Esophagus muscularis mucosa (tissue), 4 donors: ENCODE measurements around the gene VEPH1. TPM values are rescaled to one million over a fixed set of nuclear protein-coding genes. Genes with fewer than 3 reads are reported as not detected.

Experiments used
- DNase-seq: peaks from one replicate; pipeline ENCODE4 v3.0.0-alpha.2; 2017; ENCODE audit errors: extremely low spot score
- H3K27ac ChIP-seq, 4 donors: fragments of 200-600 bp; sonication (generic); replicated peaks in 1 of 4; 1 replicate in 3 of 4; 2 replicates in 1 of 4; pipeline ENCODE4 v1.5.1; 2016 to 2019; ENCODE audit warnings: mild to moderate bottlenecking in 1 of 4
- H3K27me3 ChIP-seq, 4 donors: fragments of 200-600 bp; sonication (generic); one replicate each; pipeline versions ENCODE4 v1.5.1 to v1.6.0; 2016 to 2019
- H3K36me3 ChIP-seq, 4 donors: fragments of 200-600 bp; sonication (generic); one replicate each; pipeline ENCODE4 v1.5.1; 2016 to 2019
- H3K4me1 ChIP-seq, 4 donors: fragments of 200-600 bp; sonication (generic); one replicate each; pipeline ENCODE4 v1.5.1; 2016 to 2019
- H3K4me3 ChIP-seq, 4 donors: fragments of 200-600 bp; sonication (generic); 1 replicate in 2 of 4; 2 replicates in 2 of 4; pipeline ENCODE4 v1.5.1; 2016 to 2019; ENCODE audit warnings: mild to moderate bottlenecking in 4 of 4, moderate library complexity in 1 of 4
- H3K9me3 ChIP-seq, 4 donors: fragments of 200-600 bp; sonication (generic); 1 replicate in 3 of 4; 2 replicates in 1 of 4; pipeline ENCODE4 v1.5.1; 2016 to 2019
- CTCF ChIP-seq, 3 experiments: fragments of 200-600 bp in 2 of 3; fragments of 450-650 bp in 1 of 3; sonication (generic) in 2 of 3; IDR thresholded peaks; one replicate each; pipeline ENCODE4 v1.5.1; 2017 to 2019; ENCODE audit warnings: antibody characterized with exemption in 3 of 3, mild to moderate bottlenecking in 2 of 3, moderate library complexity in 1 of 3
- EP300 ChIP-seq: sonication (generic); formaldehyde crosslinking; IDR thresholded peaks from one replicate; pipeline ENCODE4 v1.6.1; 2017; ENCODE audit warnings: antibody characterized with exemption
- POLR2A ChIP-seq: fragments of 450-650 bp; IDR thresholded peaks from one replicate; pipeline ENCODE4 v1.6.1; 2017; ENCODE audit warnings: antibody characterized with exemption, moderate library complexity, mild to moderate bottlenecking, low read depth
- POLR2AphosphoS5 ChIP-seq, 2 donors: sonication (generic); formaldehyde crosslinking; IDR thresholded peaks; one replicate each; pipeline ENCODE4 v1.6.1; 2017; ENCODE audit warnings: antibody characterized with exemption in 2 of 2
- WGBS: methylation state at CpG from one replicate; pipeline ENCODE4 v1.1.5; 2018; 5-methylcytosine and 5-hydroxymethylcytosine counted together
- intact Hi-C: fragments of 100-400 bp; cut with DNase I; formaldehyde crosslinking; loops from one replicate; pipeline ENCODE4 v1.15.1; 2023
- total RNA-seq, 4 donors: library from RNA; depleted of rRNA; stranded (reverse); fragments of >200 nt; gene quantifications; one replicate each; pipeline versions ENCODE4 v1.1.0 to v1.2.1, GENCODE V29; 2016

Gene VEPH1
- total RNA-seq, 4 donors from 2014 or later = 0.23 to 1.2 (median 0.52) TPM; not detected in 1

DNA sequence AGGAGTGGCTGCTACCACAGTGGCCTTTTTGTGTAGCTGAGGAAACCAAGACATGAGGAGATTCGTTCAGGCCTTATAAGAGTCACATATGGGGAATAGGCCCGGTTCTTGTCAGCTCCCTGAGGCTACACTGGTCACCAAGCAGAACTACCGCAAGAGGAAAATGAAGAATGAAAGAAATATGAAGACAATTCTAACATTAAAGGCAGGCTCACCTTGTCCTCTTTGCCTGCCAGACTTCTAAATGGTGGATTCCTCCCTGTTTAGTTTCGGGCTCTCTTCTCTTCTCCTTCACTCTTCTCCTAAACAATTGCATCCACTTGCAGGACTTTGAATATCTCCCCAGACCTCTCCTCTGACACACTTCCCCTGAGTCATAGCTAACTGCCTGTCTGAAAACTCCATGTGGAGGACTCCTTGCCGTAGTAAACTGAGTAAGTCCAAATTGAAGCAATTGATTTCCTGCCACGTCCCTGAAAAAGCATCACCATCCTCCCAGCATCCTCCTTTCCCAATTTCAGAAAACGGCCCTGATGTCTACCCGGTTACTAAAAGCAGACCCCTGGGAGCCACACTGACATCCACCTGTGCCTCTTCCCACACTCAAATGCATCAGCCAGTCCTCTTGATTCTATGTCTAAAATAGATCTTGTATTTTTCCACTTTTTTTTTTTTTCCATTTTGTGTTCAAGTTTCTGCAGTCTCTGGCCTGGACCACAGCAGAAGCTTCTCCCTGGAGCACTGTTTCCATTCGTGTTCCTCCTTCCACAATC, 30.3 kb upstream of the VEPH1 start:
- DNase-seq = no peak
- Histone ChIP-seq H3K4me1 (peaks cover 0 to 3% (median 0%) of the 10 kb centered on the region in 4 donors), H3K36me3 (no peaks in the 10 kb centered on the region), H3K9me3 (no peaks in the 10 kb centered on the region), H3K27ac (no peak overlapping the region), H3K4me3 (no peak overlapping the region), H3K27me3 (no peaks in the 10 kb centered on the region)
- intact Hi-C loops = loop anchor here (2.0 kb wide), 1 partner anchor 41 kb away; no protein-coding TSS in a partner anchor
- no peak for TF ChIP-seq POLR2AphosphoS5 (IDR thresholded peaks at IDR 0.05)
- no peak for TF ChIP-seq CTCF (IDR thresholded peaks at IDR 0.05)
- TF ChIP-seq EP300 = no peak
- TF ChIP-seq POLR2A = no peak
- 73% methylated on average over 9 of the region's 9 CpGs for WGBS

DNA sequence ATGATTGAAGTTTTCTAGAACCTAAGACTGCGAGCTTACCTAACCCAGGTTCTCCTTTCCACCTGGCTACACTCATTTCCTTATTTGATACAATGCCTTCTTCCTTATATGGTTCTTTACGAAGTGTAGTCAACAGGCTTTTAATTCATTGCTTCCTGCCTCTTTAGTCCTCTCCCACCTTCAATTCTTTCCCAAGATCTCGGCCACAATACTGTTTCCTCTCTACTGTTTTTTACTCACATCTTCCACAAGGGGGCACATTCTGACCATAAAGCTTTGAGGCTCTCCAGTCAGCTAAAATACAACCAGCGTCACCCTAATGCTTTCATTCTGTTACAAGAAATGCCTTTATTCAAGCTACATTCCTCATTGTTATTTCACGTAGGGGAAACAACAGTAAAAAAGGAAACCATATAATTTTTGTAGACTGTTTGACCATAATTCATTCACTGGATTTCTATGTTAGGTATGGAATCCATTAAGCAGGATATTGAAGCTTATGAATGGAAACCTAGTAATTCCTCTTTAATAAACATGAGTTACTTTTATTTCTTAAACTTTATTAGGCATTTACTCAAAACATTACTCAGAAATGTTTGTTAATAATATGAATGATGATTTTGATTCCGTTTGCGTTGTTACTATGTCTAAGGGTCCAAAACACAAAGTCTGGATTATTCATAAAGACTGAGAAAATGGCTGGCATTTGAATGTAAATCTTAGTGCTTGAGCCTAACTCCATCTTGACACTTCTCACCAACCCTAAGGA, 29.5 kb upstream of the VEPH1 start:
- no peak overlapping the region for H3K27ac ChIP-seq
- no peak overlapping the region for H3K4me3 ChIP-seq
- H3K27me3 ChIP-seq = no peaks in the 10 kb centered on the region
- no peak for DNase-seq
- TF ChIP-seq EP300 (no peak), CTCF (IDR thresholded peaks at IDR 0.05) (peak; percentile 57 to 70 (median 59)), POLR2A (no peak), POLR2AphosphoS5 (IDR thresholded peaks at IDR 0.05) (no peak)
- intact Hi-C loops = loop anchor here (2.0 kb wide), 1 partner anchor 42 kb away; no protein-coding TSS in a partner anchor
- H3K4me1 ChIP-seq = peaks cover 0 to 3% (median 0%) of the 10 kb centered on the region in 4 donors
- no peaks in the 10 kb centered on the region for H3K36me3 ChIP-seq
- H3K9me3 ChIP-seq = no peaks in the 10 kb centered on the region
- 41% methylated on average over 7 of the region's 7 CpGs for WGBS

GRCh38 chr3:157531771-157532170, 28.6 kb upstream of the VEPH1 start:
- Histone ChIP-seq H3K27me3 (no peaks in the 10 kb centered on the region), H3K4me3 (no peak overlapping the region), H3K9me3 (no peaks in the 10 kb centered on the region), H3K27ac (no peak overlapping the region), H3K4me1 (peaks cover 0 to 3% (median 0%) of the 10 kb centered on the region in 4 donors), H3K36me3 (no peaks in the 10 kb centered on the region)
- WGBS = 81% methylated on average over 4 of the region's 4 CpGs
- TF ChIP-seq EP300 = no peak
- no peak for TF ChIP-seq POLR2AphosphoS5 (IDR thresholded peaks at IDR 0.05)
- no peak for TF ChIP-seq CTCF (IDR thresholded peaks at IDR 0.05)
- no peak for TF ChIP-seq POLR2A
- no peak for DNase-seq
- intact Hi-C loops = loop anchor here (2.0 kb wide), 1 partner anchor 43 kb away; no protein-coding TSS in a partner anchor

DNA sequence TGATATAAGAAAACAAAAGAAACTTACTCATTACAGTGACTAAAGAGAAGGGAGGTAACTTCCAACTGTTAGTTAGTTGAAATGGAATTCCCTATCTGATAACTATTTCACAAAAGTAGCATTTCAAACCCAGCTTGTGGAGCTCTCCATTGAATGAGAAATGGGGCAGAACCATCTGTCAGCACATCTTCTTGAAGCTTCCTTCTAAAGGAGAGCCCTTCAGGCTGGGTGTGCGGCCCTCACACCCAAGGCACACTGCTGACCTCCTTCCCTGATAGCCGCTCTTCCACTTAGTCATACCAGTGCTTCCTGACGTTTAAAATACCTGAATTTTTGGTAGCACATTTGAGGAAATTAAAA, 28.1 kb upstream of the VEPH1 start:
- no peak overlapping the region for H3K4me3 ChIP-seq
- H3K27me3 ChIP-seq = no peaks in the 10 kb centered on the region
- no peaks in the 10 kb centered on the region for H3K9me3 ChIP-seq
- no peak overlapping the region for H3K27ac ChIP-seq
- WGBS = 89% methylated on average over 3 of the region's 3 CpGs
- H3K4me1 ChIP-seq = peaks cover 0 to 3% (median 0%) of the 10 kb centered on the region in 4 donors
- intact Hi-C loops = no loop called here
- TF ChIP-seq POLR2A (no peak), CTCF (IDR thresholded peaks at IDR 0.05) (no peak), POLR2AphosphoS5 (IDR thresholded peaks at IDR 0.05) (no peak), EP300 (no peak)
- DNase-seq = no peak
- H3K36me3 ChIP-seq = no peaks in the 10 kb centered on the region
